OCI-LY7 (cell line): ENCODE results near the gene KCNAB2.

ENCODE experiments used
- CTCF ChIP-seq: fragments of 200-600 bp; sonication (generic); conservative IDR thresholded peaks from 2 replicates; pipeline ENCODE4 v1.5.1; 2014; ENCODE audit warnings: mild to moderate bottlenecking, antibody characterized with exemption, low read length, moderate library complexity, mixed read lengths
- EZH2phosphoT487 ChIP-seq: fragments of 200-600 bp; sonication (generic); IDR thresholded peaks from 2 replicates; pipeline ENCODE4 v1.6.1; 2018; ENCODE audit warnings: low read depth, borderline replicate concordance, mild to moderate bottlenecking, mixed run types, antibody characterized with exemption, low read length, moderate library complexity, mixed read lengths

GRCh38 chr1:6000444-6001288, 45.0 kb upstream of the KCNAB2 start:
- TF ChIP-seq CTCF (no peak), EZH2phosphoT487 (no peak)
